ENCODE results near the gene EYA2.

Gene EYA2

DNA sequence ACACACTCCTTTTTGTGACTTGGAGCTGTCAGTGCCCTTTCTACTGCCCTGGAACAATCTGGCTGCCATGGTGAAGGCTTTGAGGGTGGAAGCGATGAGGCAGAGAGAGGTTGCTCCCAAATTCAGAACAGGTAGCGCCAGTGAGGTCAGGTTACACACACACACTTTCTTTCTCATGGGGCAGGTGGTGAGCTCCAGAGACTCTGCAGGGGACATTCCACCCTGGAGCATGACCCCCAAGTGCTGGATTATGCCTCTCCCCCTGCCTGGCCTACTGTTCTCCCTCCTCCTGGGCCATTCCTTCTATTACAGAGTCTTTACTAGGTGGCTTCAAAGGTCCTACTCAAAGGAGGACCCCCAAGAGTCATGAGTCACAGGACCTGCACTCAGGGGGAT lies 98.0 kb downstream of the EYA2 start:
- no peaks in the 10 kb centered on the region for H3K36me3 ChIP-seq (replicated peaks)
- no peaks in the 10 kb centered on the region for H3K4me1 ChIP-seq
- no peaks in the 10 kb centered on the region for H3K9me3 ChIP-seq
- H3K4me3 ChIP-seq, result no peak overlapping the region
- peaks cover 4% of the 10 kb centered on the region; the same call in 1 of the 2 replicates for H3K27me3 ChIP-seq (ENCODE audit: low read depth)
- DNase-seq (ENCODE audit: low spot score in 2 of 2), result no peak
- in situ Hi-C loops (cut with MboI; ENCODE audit: low sequenced_read_pairs), result no loop called here

DNA sequence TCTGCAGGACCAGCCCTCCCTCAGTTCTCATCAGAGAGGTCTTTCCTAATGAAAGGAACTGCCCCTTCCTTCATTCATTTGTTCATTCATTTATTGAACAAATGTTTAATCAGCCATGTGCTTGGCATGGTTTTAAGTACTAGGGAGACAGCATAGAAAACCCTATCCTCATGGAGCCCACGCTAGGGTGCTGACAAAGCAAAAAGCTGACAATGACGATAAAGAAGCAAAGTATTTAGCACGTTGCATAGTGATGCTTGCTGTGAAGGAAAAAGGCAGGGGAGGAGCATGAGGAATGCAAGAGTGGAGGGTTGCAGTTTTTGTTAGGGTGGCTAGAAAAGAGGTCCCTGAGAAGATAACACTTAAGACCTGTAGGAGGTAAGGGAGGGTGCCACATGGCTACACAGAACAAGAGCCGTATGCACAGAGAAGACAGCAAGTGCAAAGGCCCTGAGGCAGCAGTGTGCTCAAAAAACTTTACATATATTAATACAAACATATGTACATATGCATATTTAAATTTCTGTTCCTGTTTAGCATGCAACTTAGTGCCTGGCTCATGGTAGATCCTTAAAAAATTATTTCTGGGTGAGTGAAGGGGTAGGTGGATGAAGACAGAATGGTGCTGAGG lies 98.9 kb downstream of the EYA2 start:
- no peak for DNase-seq (ENCODE audit: low spot score in 2 of 2)
- H3K27me3 ChIP-seq (ENCODE audit: low read depth), result peaks cover 4% of the 10 kb centered on the region; the same call in 1 of the 2 replicates
- no peaks in the 10 kb centered on the region for H3K36me3 ChIP-seq (replicated peaks)
- H3K4me1 ChIP-seq, result no peaks in the 10 kb centered on the region
- in situ Hi-C loops (cut with MboI; ENCODE audit: low sequenced_read_pairs), result no loop called here
- H3K9me3 ChIP-seq, result no peaks in the 10 kb centered on the region
- no peak overlapping the region for H3K4me3 ChIP-seq

DNA sequence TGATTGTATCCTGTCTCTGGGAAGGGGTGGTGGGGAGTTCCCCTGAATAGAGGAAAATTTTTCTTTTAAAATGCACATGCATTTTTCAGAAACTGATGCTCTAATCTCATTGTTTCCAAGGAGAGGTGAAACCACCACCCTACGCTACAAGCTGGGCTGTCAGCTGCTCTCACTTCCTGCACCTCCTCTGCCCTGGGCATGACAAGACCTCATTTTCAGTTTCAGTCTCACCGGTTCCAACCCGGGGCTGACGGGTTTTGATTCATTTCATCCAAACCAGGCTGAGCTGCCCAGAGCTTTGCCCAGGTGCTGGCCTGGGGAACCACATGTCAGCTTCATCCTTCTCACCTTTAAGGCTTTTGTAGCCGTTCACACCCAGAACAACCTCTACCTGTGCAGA lies 99.7 kb downstream of the EYA2 start:
- DNase-seq (ENCODE audit: low spot score in 2 of 2), result no peak
- Histone ChIP-seq H3K27me3 (ENCODE audit: low read depth) (peaks cover 4% of the 10 kb centered on the region; the same call in 1 of the 2 replicates), H3K36me3 (replicated peaks) (no peaks in the 10 kb centered on the region), H3K4me1 (no peaks in the 10 kb centered on the region), H3K9me3 (no peaks in the 10 kb centered on the region), H3K4me3 (no peak overlapping the region)
- in situ Hi-C loops (cut with MboI; ENCODE audit: low sequenced_read_pairs), result no loop called here

DNA sequence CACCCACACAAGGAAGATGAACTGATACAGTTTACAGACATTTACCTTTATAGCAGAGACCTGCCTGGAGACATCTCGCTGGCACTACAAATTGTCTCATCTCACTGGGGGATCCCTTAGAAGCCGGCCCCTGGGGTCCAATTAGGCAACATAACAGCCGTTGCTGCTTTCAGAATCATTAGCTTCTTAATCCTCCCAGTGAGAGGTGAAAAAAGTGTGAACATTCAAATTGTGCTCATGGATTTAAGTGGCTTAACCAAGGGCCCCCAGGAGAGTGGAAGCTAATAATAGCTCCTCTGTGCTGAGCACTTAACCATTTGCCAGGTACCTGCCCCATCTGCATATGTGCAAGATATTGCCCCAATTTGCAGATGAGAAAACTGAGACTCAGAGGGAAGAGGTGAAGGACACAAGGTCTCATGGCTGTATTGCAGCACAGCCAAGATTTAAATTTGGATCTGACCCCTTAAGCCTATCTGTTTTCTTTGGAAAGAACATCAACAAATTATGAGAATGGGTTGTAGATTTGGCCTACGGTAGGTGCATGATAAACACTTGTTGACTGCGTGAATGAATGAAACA lies 101.0 kb downstream of the EYA2 start:
- no peaks in the 10 kb centered on the region for H3K36me3 ChIP-seq (replicated peaks)
- DNase-seq (ENCODE audit: low spot score in 2 of 2), result no peak
- in situ Hi-C loops (cut with MboI; ENCODE audit: low sequenced_read_pairs), result no loop called here
- H3K27me3 ChIP-seq (ENCODE audit: low read depth), result peaks cover 4% of the 10 kb centered on the region; the same call in 1 of the 2 replicates
- no peaks in the 10 kb centered on the region for H3K4me1 ChIP-seq
- no peak overlapping the region for H3K4me3 ChIP-seq
- no peaks in the 10 kb centered on the region for H3K9me3 ChIP-seq

DNA sequence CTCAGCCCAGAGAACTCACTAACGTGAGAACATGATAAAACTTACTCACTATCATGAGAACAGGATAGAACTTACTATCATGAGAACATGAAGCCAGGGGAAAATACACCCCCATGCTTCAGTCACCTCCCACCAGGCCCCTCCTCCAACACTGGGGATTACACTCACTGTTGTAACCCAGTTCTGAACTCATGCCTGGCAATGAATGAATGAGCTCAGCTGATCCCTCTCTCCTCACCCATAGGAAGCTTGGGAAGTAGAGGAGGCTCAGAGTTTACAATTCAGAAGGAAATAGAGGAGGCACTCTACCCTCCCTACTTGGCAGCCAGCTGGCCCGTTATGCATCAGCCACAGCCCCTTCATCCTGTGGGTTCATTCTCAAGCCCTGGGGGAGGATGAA lies 102.5 kb downstream of the EYA2 start:
- Histone ChIP-seq H3K9me3 (no peaks in the 10 kb centered on the region), H3K36me3 (replicated peaks) (no peaks in the 10 kb centered on the region), H3K27me3 (ENCODE audit: low read depth) (peaks cover 4% of the 10 kb centered on the region; the same call in 1 of the 2 replicates), H3K4me3 (no peak overlapping the region), H3K4me1 (no peaks in the 10 kb centered on the region)
- in situ Hi-C loops (cut with MboI; ENCODE audit: low sequenced_read_pairs), result no loop called here
- no peak for DNase-seq (ENCODE audit: low spot score in 2 of 2)

DNA sequence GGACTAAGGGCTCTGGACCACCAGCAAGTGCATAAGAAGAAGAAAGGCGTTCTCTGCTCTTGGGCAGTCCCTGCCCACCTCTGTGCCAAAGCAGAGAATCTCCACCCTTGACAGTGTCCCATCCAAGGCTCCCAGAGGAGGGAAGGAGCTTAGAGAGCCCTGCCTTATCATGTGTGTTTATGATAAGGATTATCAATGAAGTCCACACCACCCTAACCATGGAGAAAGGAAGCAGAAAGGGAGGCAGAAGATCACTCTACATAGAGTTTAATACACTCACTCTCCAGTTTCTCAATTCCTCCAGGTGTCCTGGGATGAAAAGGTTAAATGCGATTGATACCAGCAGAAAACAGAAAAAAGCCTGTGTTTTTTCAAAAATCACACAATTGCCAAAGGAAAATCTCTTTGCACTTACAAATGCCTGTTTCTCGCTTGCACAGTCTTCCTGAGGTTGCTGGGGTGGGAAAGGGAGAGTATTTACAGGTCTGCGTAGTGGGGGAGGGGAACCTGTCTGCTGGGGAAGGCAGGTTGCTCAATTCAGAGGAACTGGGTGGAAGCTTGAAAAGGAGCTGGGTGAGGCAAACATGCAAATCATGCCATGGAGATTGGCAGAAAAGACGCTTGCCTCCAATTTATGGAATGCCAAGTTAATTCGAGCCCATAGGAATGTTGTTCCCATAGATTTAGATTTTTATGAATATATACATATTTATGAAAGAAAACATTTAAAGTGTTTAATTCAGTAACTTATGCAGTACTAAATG lies 104.0 kb downstream of the EYA2 start:
- in situ Hi-C loops (cut with MboI; ENCODE audit: low sequenced_read_pairs), result no loop called here

DNA sequence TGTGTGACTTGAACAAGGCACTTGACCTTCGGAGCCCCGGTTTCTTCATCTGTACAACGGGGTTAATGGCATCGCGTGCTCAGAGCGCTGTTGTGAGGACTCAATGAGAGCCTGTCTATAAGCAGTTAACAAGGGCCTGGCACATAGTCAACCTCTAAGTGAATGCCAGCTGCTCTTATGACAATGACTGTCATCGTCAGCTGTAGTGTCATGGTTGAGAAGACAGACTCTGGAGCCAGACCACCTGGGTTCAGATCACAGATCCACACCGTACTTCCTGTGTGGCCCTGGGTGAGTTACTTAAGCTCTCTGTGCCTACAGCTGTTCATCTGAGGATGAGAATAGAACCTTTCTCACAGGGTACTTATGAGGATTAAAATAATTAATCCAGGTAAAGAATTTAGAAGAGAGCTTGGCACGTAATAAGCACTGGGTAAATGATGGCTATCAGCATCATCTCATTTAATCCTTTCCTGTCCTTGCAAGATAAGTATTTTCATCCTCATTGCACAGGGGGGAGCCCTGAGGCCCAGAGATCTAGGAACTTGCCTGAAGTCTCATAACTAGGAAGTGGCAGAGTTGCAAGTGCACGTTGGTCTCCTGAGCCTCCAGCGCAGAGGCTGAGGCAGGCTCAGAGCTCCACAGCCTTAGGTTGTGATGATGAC lies 105.3 kb downstream of the EYA2 start:
- Histone ChIP-seq H3K27me3 (ENCODE audit: low read depth) (peaks cover 4% of the 10 kb centered on the region; the same call in 1 of the 2 replicates), H3K36me3 (replicated peaks) (no peaks in the 10 kb centered on the region), H3K9me3 (0 out of 2 replicates have a peak, but pooled peaks cover 2% of the 10 kb centered on the region), H3K4me1 (no peaks in the 10 kb centered on the region), H3K4me3 (no peak overlapping the region)
- DNase-seq (ENCODE audit: low spot score in 2 of 2), result no peak
- in situ Hi-C loops (cut with MboI; ENCODE audit: low sequenced_read_pairs), result no loop called here

More for the DNA sequence above, 104.0 kb downstream of the EYA2 start:
- Histone ChIP-seq H3K4me1 (no peaks in the 10 kb centered on the region), H3K9me3 (no peaks in the 10 kb centered on the region), H3K27me3 (ENCODE audit: low read depth) (peaks cover 4% of the 10 kb centered on the region; the same call in 1 of the 2 replicates), H3K36me3 (replicated peaks) (no peaks in the 10 kb centered on the region), H3K4me3 (no peak overlapping the region)
- no peak for DNase-seq (ENCODE audit: low spot score in 2 of 2)

DNA sequence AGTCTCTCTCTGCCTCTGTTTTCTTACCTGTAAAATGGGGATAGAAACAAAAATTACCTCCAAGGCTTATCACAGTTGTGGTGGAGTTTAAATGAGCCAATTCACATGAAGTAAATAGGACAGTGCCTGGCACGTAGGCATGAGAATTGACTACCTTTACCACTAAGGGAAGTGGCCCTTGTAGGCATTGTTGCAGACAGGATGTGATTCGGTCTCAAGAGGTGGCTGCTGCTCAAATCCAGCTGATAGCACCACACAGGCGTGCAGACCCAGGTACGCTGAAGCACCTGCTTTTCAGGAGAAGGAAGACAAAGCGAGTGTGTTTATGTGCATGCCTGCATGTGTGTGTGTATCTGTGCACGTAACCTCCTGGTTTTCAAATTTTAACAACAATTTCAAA lies 108.6 kb downstream of the EYA2 start:
- no peaks in the 10 kb centered on the region for H3K4me1 ChIP-seq
- no peaks in the 10 kb centered on the region for H3K36me3 ChIP-seq (replicated peaks)
- H3K4me3 ChIP-seq, result no peak overlapping the region
- H3K27me3 ChIP-seq (ENCODE audit: low read depth), result no peaks in the 10 kb centered on the region
- DNase-seq (ENCODE audit: low spot score in 2 of 2), result no peak
- H3K9me3 ChIP-seq, result 0 out of 2 replicates have a peak, but pooled peaks cover 2% of the 10 kb centered on the region
- in situ Hi-C loops (cut with MboI; ENCODE audit: low sequenced_read_pairs), result no loop called here

DNA sequence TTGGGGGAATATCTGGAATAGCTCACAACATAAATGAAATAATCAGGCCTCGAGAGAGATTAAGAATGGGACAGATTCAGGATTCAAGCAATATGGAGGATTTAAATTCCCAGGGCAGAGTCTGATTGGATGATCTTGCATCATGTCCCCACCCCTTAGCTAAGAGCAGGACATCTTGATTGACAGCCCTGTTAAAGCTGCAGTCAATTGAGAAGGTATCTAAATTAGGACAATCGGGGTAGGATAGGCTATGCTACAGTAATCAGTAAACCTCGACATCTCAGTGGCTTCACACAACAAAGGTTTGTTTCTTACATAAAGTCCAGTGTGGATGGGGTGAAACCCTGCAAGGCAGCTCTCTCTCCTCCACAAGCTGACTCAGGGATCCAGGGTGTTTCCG lies 109.5 kb downstream of the EYA2 start:
- DNase-seq (ENCODE audit: low spot score in 2 of 2), result no peak
- no peak overlapping the region for H3K4me3 ChIP-seq
- in situ Hi-C loops (cut with MboI; ENCODE audit: low sequenced_read_pairs), result no loop called here
- no peaks in the 10 kb centered on the region for H3K36me3 ChIP-seq (replicated peaks)
- H3K9me3 ChIP-seq, result 0 out of 2 replicates have a peak, but pooled peaks cover 2% of the 10 kb centered on the region
- no peaks in the 10 kb centered on the region; the same call in 1 of the 2 replicates for H3K4me1 ChIP-seq
- H3K27me3 ChIP-seq (ENCODE audit: low read depth), result no peaks in the 10 kb centered on the region

DNA sequence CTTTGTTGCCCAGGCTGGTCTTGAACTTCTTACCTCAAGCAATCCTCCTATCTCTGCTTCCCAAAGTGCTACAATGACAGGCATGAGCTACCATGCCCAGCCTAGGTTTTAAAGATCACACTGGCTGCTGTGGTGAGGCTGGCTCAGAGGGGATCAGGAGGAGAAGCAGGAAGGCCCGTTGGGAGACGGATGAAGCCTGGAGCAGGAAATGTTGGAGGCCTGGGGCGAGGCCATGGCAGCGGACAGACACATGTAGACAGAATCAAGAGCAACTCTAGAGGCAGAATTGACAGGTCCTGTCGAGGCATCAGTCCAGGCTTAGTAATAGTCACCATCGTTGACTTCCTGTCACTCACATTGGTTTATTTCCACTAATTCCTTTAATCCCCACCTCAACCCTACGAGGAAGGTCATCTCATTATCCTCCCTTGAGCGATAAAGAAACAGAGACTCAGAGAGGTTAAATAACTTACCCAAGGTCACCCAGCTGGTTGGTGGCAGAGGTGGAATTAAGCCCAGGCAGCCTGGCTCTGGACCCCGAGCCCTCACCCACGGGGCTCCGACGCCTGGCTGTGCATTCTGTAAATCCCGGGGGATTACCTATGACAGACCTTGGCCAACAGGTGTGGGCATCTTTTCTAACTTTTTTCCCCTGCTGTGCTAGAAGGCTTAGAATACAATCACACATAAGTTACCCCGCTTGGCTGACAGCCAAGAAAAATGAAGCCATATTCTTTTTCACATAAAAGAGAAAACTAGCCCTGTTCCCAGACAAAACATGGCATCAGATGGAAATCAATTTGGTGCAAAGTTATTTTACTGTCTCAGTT lies 113.4 kb downstream of the EYA2 start:
- DNase-seq (ENCODE audit: low spot score in 2 of 2), result no peak
- Histone ChIP-seq H3K4me3 (no peak overlapping the region), H3K36me3 (replicated peaks) (no peaks in the 10 kb centered on the region), H3K27me3 (ENCODE audit: low read depth) (no peaks in the 10 kb centered on the region), H3K4me1 (no peaks in the 10 kb centered on the region; the same call in 1 of the 2 replicates), H3K9me3 (0 out of 2 replicates have a peak, but pooled peaks cover 2% of the 10 kb centered on the region)
- in situ Hi-C loops (cut with MboI; ENCODE audit: low sequenced_read_pairs), result no loop called here

DNA sequence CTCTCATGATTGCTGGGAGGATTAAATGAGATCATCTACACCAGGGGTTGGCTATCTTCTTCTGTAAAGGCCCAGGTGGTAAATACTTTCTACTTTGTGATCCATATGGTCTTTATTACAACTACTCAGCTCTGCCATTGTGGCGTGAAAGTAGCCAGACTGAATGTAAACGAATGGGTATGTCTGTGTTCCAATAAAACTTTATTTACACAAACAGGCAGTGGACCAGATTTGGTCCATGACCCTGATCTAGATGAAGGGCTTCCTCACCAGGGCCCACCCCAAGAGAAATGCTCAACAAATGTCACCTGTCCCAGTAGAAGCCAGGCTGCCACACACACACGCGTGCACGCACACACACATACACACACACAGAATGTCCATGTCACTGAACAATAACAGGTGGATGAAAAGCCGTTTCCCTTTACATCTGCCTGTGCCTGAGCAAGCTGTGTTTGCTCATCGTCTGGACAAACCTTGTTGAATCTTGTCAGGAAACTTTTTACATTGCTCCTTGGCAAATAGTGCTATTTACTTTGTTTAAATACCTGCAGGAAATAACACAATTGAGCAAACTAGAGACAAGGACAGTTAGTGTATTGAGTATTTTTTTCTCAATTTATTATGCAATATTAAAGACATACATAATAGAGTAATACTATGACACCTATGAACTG lies 114.3 kb downstream of the EYA2 start:
- no peaks in the 10 kb centered on the region for H3K36me3 ChIP-seq (replicated peaks)
- H3K9me3 ChIP-seq, result no peaks in the 10 kb centered on the region
- in situ Hi-C loops (cut with MboI; ENCODE audit: low sequenced_read_pairs), result no loop called here
- no peak for DNase-seq (ENCODE audit: low spot score in 2 of 2)
- H3K27me3 ChIP-seq (ENCODE audit: low read depth), result no peaks in the 10 kb centered on the region
- H3K4me3 ChIP-seq, result no peak overlapping the region
- H3K4me1 ChIP-seq, result no peaks in the 10 kb centered on the region; the same call in 1 of the 2 replicates

DNA sequence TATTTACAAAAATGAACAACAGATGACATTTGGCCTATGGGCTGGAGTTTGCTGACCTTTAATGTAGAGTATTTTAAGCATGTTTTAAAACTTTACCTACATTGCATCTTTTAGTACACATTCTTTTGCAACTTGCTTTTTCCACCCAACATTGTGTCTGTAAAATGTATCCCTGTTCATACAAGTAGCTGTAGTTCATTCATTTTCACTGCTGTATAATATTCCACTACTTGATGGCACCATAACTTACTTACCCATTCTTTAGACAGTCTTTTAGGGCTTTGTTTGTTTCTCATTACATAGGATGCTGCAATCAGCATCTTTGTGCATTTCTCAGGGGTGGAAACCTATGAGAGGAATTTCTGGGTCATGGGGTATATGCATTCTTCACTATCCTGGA lies 115.1 kb downstream of the EYA2 start:
- no peak for DNase-seq (ENCODE audit: low spot score in 2 of 2)
- H3K27me3 ChIP-seq (ENCODE audit: low read depth), result no peaks in the 10 kb centered on the region
- no peak overlapping the region for H3K4me3 ChIP-seq
- H3K4me1 ChIP-seq, result no peaks in the 10 kb centered on the region; the same call in 1 of the 2 replicates
- H3K9me3 ChIP-seq, result no peaks in the 10 kb centered on the region
- in situ Hi-C loops (cut with MboI; ENCODE audit: low sequenced_read_pairs), result no loop called here
- no peaks in the 10 kb centered on the region for H3K36me3 ChIP-seq (replicated peaks)
